ENCODE data around the gene COPZ2.

- TF ChIP-seq POLR2A (IDR thresholded peaks at IDR 0.05; ENCODE audit: extremely low read depth, insufficient read length) (no peak), CTCF (IDR thresholded peaks at IDR 0.05; ENCODE audit: low read depth, low read length) (no peak), MYC (IDR thresholded peaks at IDR 0.05; ENCODE audit: low read depth, low read length) (no peak), MAX (IDR thresholded peaks at IDR 0.05; ENCODE audit: low read depth, low read length) (no peak)
These were observed 34.6 kb downstream of the COPZ2 start for GRCh38 chr17:48002916-48003416.
